ENCODE measurements around the gene FER.

The FER gene

DNA sequence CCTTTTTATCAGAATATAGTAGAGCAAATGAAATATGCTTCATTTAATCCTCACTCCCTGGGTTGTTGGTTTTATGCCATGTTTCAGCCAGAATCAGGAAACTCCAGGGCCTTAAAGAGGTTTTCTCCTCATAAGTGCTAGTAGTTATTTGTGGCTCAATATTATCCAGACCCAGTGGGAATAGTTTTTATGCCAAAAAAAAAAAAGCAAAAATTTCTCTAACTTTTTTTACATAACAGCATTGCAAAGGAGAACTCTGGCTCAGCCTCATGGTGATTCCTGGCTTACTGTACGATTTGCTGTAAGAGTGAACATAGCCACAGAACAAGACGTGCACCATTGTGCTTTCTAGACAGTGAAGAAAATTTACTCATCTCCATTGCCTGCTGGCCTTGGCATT lies 429.5 kb downstream of the FER start:
- DNase-seq (ENCODE audit: low read depth), result no peak

GRCh38 chr5:109177782-109178181 lies 430.1 kb downstream of the FER start:
- no peak for DNase-seq (ENCODE audit: low read depth)

DNA sequence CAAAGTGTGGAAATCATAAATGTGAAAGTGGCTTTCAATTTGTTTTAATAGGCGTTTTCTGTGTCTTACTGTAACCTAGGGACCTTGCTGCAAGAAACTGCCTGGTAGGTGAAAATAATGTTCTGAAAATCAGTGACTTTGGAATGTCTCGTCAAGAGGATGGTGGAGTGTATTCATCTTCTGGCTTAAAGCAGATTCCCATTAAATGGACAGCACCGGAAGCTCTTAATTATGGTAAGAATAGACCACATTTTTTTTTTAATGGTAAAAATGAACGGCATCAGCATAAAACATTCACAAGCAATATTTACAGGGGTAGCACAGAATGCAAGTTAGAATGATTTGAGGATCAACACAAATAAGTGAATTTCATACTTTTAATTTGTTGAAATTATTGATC lies 433.0 kb downstream of the FER start:
- no peak for DNase-seq (ENCODE audit: low read depth)

DNA sequence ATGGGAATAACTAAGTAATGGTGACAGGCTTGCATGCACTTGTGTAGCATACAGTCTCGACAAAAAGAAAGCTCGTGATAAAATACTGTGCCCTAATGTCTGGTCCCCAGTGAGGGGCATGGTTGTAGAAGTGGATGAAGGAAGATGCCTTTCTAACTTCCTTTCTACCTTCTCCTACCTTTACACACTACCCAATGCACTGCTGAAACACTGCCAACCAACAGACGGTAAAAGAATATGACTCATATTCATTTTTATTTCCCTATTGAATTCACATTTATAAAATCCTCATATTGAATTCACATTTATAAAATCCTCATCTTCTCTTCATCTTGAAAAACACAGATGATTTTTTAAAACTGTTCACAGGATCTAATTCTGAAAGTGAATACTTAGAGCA lies 439.1 kb downstream of the FER start:
- no peak for DNase-seq (ENCODE audit: low read depth)

GRCh38 chr5:109191153-109191558 lies 443.5 kb downstream of the FER start:
- peak; percentile 66 for DNase-seq (ENCODE audit: low read depth)

GRCh38 chr5:109192027-109192426 lies 444.3 kb downstream of the FER start:
- DNase-seq (ENCODE audit: low read depth), result no peak

DNA sequence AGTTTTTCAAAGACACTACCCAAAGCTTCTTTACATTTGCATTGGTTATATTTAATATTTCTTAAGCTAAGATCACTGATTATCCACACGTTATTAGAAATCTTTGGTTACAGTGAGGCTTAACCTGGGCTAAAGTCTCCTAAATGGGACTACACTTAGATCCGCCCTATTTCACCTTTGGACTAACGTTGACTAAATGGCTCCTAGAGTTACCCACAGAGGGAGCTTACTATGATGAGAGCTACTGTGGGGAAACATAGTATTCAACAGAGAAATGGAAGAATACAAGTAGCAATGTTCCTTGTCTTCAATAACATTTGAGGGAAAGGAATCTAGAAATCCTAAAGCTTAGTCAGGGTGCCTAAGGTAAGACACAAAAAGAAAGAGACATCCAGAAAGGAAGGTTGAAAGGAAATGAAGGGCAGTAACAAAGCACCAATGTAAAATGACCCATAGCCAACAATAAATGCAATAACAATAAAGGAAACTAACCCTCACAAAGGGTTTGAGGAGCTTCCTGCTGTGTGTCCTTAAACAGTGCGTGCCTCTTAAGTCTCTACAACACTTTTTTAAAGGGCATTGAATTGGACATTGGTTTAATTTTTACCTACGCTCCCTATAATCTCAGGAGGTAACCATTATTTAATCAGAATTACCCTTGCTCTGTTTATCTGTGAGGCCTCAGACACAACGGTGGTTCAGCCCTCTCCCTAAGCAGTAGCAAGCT lies 445.0 kb downstream of the FER start:
- no peak for DNase-seq (ENCODE audit: low read depth)

DNA sequence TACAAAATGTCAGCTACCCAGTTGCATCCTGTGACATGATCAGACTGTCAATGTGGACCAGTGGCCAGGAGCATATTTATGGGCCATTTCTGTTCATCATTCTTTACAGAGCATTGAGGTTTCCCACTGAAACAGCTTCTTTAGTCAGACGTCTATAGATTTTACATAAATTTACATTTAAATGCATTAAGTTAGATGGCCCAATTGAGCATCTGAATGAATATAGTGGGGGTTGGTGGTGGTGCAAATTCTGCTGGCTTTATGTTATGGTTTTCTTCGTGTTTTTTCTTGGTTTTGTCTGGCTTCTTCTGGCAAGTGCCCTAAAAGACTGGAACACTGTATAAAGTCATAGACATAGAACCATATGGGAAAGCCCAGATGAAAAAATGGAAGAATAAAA lies 448.0 kb downstream of the FER start:
- DNase-seq (ENCODE audit: low read depth), result no peak

DNA sequence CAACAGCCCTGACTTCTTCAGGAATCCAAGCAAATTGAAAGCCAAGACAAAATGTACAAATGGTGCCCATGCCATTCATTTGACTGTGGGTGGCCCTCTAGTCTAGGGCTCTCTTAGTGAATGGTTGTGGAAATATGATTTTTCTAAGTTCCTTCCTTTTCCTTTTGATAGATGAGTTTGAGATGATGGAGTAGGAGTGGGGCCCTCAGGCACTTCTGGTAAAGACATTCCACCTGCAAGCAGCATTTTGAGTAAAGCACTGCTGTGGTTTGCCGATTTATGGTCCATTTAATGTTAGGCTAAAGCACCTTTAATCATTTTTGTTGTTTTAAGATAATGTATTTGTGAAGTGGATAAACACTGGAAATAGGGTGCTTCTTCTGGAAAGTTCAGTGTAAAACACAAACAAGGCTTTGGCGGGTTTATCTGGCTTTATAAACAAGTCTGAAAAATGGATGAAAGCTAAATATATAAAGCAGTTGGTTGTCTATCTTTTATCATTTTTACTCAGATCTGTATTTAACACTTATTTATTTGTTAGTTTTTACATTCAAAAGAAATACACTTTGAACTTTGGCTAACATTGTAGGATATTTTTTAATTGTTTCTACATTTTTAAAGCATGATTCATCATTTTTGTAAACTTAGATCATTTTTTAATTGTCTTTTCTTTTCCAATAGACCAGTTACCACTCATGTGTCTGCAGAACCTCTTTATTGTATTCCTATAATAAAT lies 448.6 kb downstream of the FER start:
- DNase-seq (ENCODE audit: low read depth), result no peak

GRCh38 chr5:109196823-109197160 lies 449.1 kb downstream of the FER start:
- no peak for DNase-seq (ENCODE audit: low read depth)

- peak; percentile 31 for DNase-seq (ENCODE audit: low read depth)
These were observed 451.6 kb downstream of the FER start for GRCh38 chr5:109199289-109199688.

DNA sequence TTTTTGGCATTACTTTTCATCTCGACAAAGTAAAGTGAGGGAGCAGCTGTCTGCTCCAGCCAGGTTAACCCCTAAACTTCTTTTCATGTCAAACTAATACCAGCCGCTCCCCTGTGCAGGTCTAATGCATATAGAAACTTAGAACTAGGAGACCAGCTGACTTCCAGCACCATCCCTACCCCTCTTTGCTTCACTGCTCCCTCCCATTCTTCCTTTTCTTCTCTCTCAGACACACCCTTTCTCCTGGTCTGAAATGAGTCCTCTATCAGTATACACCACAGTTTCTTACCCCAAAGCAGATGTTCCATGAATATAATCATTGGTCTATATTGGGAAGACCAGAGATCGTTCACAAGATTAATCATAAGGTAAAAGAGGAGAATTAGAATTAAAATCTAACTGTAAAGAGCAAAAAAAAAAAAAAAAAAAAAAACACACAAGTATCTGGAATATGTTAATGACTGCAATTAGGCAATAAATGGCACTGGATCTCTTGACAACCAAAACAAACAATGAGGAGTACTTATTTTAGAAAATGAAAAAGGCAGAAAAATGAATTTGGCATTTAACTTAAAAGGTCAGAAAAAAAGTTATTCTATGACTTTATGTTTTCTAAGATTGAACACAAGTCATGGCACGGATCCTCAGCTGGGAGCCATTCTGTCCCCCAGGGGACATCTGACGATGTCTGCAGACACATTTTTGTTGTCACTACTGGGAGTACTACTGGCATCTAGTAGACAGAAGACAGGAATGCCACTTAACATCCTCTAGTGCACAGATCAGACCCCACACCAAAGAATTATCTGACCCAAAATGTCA lies 452.3 kb downstream of the FER start:
- DNase-seq (ENCODE audit: low read depth), result peak; percentile 27

DNA sequence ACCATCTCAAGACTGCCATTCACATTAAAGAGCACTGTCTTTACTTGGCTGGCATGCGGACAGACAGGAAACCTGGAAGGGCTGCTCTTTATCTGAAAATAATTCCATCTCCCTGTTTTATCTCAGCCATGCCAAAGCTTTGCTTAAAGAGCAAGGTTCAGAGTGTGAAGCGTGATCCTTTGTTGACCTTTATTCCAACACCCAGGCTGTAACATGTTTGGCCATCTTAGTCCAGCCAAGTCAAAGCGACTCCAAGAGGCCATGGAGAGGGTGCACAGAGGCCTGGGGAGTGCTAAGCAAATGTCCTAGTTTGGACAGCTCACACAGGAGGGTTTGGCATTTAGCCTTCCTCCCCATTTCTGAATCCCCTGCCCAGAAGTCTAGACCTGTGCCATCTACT lies 467.3 kb downstream of the FER start:
- DNase-seq (ENCODE audit: low read depth), result no peak

DNA sequence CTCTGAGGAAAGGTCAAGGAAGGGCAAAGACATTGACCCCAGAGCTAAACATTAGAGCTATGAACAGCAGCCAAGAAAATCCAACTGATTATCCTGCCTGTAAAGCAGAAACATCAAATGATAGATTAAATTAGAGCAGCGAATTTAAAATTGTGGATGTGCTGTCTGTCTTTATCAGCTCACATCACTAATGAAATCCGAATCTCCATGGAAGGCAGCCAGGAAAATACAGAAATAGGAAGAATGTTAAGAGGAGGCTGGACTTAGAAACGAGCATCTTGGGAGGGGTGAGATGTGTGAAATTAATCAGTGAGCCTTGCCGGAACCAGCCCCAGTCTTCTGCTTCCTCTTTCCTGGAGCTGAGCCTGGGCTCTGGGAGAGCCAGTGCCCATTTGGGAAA lies 471.1 kb downstream of the FER start:
- DNase-seq (ENCODE audit: low read depth), result no peak

DNA sequence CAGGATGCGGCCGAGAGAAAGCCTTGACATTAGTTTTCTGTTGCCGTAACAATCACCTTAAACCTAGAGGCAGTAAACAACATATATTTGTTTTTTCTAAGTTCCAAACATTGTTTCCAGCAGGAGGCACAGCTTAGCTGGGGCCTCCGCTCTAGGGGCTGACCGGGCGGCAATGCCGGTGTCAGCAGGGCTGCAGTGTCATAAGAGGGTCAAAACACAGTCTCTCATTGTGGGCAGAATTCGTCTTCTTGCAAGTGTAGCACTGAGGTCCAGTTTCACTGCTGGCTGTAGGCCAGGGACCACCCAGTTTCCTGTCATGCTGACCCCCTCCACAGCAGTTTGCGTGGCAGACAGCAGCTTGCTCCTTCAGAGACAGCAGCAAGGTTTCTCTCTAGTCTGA lies 475.8 kb downstream of the FER start:
- DNase-seq (ENCODE audit: low read depth), result no peak

DNA sequence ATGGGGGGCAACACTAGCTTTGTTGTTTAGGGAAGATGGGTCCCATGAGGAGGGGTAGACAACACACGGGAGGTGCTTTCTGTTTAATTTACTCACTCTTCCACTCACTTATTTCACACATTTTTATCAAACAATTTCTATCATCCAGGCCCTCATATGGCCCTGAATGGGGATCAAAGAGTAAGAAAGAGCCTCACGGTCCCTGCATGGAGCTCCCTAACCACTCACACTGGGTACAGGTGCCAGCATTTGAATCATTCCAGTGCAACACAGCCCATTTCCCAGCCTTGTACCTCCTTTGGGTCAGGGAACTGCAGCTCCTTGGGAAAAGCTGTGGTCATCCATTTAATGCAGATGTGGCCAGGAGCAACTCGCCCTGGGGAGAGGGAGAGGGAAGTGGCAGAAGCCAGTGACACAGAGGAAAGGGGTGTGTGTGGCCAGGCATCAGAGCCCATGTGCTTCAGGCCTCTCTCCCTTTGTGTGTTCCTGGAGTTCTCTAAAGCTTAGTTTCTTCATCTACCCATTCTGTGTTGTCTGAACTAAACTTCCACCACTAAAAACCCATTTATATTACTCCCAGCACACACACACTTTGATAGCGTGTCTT lies 476.7 kb downstream of the FER start:
- no peak for DNase-seq (ENCODE audit: low read depth)

DNA sequence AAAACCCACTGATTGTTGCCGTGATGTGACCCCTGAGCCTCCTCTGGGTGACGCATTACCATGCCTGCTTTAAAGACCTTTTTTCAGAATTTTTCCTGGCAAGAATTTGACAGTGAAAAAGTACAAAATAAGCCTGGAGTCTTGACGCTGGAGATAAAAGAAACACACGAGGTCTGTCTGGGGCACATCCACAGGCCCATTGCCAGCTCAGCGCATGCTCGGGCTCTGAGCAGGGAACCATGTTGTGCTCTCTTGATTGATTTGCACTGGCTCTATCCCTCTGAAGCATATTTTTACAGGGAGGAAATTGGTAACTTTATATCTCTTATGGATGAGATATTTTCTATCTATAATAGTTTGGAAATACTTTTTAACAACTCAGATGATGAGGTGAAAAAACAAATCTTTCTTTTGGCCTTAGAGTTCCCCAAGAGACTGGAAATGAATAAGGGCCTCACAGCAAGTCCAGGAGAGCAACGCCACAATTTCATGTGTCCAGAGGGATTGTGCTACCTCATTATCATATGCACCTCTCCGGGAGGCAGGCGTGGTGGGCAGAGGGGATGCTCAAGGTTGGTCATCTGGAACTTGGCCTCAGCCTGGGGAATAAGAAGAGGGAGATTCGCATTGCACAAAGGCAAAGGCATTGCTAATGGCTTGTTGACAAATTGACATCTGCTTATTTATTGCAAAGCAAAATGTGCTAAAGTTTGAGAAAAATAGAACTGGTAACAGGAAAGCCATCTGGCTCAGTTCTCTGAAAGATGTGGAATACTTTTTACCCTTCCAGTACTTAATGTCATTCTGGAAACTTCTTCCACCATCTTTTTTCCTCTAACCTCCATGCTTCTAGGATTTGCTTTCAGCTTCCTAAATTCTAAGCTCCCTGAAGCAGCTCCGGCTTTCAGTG lies 478.3 kb downstream of the FER start:
- DNase-seq (ENCODE audit: low read depth), result peak; percentile 62

- no peak for DNase-seq (ENCODE audit: low read depth)
These were observed 482.7 kb downstream of the FER start for GRCh38 chr5:109230369-109230768.

DNA sequence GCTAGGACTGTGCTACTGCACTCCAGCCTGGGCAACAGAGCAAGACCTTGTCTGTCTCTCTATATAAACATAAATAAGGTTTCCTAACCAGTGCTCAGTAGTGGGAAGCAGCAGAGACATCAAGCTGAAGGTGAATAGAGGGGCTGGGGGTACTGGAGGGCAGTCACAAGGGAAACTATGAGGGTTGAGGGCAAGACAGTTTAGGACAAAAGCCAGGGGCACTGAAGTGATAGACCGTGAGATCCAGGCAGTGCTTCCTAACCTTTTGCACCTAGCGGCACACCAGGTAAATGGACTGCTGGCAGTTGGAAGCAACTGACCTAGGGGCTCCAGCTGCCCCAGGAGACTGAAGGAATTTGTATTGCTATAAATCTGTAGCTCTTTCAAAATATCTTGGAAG lies 483.6 kb downstream of the FER start:
- no peak for DNase-seq (ENCODE audit: low read depth)

DNA sequence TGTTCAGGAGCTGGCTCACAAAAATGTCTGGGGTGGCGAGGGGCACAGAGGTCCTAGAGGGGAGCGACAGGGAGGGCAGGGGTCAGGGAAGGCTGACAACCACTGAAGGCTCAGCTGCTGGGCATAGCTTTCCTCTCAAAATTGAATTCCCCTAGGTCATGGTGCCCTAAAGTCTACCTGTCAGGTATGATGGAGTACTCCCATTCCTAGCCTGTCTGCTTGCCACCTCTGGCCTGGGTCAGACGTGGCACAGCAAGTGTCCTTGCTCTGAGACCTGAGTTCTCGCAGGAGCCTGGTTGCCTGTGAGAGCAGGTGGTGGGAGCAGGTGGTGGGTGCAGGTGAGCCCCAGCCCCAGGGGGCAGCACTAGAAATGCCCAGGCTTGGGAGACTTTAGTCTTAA lies 486.7 kb downstream of the FER start:
- DNase-seq (ENCODE audit: low read depth), result no peak

- no peak for DNase-seq (ENCODE audit: low read depth)
These were observed 491.8 kb downstream of the FER start for GRCh38 chr5:109239456-109239855.

- peak; percentile 70 for DNase-seq (ENCODE audit: low read depth)
These were observed 494.8 kb downstream of the FER start for GRCh38 chr5:109242518-109242917.
